Measurements from ENCODE around the gene KCNA5.
A peak's percentile ranks its signal among the peaks of the same experiment; 100 is the strongest.

Gene KCNA5

DNA sequence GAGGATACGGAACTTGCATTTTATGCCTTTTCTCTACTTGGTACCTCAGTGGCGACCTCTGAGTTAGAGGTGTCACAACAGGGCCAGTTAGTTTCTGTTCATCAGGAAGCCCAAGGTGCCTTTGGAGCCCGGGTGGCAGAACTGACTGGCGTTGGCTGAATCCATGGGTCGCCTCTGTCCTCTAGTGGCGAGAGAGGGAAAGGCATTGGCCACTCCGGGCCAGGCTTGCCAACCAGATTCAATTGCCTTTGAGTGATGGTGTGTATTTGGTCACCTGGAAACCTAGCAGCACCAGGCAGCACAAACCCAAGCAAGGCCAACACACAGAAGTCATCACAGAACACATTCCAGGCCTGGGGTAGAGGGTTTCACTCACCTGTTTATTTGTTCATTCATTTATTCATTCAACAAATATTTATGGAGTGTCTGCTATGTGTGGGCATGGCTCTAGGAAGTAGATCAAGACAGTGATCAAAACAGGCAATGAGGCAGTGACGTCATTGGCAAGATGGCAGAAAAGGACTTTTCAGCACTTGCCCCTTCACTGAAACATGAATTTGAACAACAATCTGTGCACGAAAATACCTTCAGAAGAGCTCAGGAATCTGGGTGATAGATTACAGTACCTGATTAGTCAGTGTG is 40.5 kb upstream of the KCNA5 start:
- peak; percentile 72 for DNase-seq (ENCODE audit: low spot score)
- in situ Hi-C loops (cut with MboI; ENCODE audit: low pct_unique_long_range_greater_than_20kb, low sequenced_read_pairs, unreplicated experiment) = no loop called here
- TF ChIP-seq, protein P1, sequence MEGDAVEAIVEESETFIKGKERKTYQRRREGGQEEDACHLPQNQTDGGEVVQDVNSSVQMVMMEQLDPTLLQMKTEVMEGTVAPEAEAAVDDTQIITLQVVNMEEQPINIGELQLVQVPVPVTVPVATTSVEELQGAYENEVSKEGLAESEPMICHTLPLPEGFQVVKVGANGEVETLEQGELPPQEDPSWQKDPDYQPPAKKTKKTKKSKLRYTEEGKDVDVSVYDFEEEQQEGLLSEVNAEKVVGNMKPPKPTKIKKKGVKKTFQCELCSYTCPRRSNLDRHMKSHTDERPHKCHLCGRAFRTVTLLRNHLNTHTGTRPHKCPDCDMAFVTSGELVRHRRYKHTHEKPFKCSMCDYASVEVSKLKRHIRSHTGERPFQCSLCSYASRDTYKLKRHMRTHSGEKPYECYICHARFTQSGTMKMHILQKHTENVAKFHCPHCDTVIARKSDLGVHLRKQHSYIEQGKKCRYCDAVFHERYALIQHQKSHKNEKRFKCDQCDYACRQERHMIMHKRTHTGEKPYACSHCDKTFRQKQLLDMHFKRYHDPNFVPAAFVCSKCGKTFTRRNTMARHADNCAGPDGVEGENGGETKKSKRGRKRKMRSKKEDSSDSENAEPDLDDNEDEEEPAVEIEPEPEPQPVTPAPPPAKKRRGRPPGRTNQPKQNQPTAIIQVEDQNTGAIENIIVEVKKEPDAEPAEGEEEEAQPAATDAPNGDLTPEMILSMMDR (IDR thresholded peaks at IDR 0.05; ENCODE audit: extremely low read depth, insufficient read depth, missing control alignments) = peak; percentile 98

DNA sequence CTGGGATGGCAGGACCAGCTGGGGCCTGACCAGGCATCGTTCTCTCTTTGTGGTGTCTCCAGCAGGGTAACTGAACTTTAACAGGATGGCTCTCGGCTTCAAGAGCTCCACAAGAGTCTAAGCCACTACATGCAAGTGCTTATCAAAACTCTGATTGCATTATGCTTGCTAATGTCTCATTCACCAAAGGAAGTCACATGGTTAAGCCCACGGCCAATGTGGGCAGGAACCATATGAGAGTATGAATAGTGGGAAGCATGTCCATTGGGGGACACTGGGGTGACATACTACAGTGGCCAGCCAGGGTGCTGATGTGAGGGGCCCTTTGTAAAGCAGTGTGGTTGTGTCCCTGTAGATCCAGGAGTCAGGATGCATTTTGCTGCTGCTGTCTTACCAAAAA is 35.0 kb upstream of the KCNA5 start:
- in situ Hi-C loops (cut with MboI; ENCODE audit: low pct_unique_long_range_greater_than_20kb, low sequenced_read_pairs, unreplicated experiment) = no loop called here
- TF ChIP-seq, protein P1 (IDR thresholded peaks at IDR 0.05; ENCODE audit: extremely low read depth, insufficient read depth, missing control alignments) = no peak
- no peak for DNase-seq (ENCODE audit: low spot score)

DNA sequence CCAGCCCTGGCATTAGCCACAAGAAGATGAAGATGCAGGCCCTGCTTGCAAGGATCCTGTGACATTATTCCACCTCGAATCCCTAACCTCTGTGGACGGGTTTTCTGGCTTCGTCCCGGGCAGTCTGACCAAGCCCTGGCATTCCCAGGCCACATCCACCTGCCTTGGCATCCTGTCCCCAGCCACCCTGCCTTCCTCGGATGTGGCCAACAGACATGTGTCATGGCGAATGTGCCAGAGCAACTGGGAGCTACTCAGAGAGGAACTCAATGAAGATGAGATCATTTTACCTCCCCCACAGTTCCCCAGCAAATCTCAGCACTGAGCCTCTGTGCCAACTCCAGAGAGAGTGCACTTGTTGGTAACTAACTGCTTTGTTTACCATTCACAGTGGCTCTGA is 33.5 kb upstream of the KCNA5 start:
- TF ChIP-seq, protein P1 (IDR thresholded peaks at IDR 0.05; ENCODE audit: extremely low read depth, insufficient read depth, missing control alignments) = no peak
- no peak for DNase-seq (ENCODE audit: low spot score)
- in situ Hi-C loops (cut with MboI; ENCODE audit: low pct_unique_long_range_greater_than_20kb, low sequenced_read_pairs, unreplicated experiment) = no loop called here

DNA sequence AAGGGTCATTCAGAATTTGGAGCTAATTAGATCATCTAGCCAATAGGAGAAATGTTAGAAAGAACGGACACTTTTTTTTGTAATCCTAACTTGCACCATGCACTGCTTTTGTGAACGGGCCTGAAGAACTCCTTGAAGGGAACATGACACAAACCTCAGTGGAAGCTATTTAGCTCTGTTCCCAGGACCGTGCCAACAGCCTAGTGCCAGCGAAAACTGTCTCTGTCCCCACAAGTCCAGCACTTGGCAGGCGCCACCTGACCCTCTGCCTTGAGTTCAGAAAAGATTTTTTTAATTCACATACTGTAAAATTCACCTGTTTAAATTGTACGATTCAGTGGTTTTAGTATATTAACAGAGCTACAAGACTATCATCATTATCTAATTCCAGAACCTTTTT is 31.3 kb upstream of the KCNA5 start:
- in situ Hi-C loops (cut with MboI; ENCODE audit: low pct_unique_long_range_greater_than_20kb, low sequenced_read_pairs, unreplicated experiment) = no loop called here
- TF ChIP-seq, protein P1 (IDR thresholded peaks at IDR 0.05; ENCODE audit: extremely low read depth, insufficient read depth, missing control alignments) = no peak
- no peak for DNase-seq (ENCODE audit: low spot score)

DNA sequence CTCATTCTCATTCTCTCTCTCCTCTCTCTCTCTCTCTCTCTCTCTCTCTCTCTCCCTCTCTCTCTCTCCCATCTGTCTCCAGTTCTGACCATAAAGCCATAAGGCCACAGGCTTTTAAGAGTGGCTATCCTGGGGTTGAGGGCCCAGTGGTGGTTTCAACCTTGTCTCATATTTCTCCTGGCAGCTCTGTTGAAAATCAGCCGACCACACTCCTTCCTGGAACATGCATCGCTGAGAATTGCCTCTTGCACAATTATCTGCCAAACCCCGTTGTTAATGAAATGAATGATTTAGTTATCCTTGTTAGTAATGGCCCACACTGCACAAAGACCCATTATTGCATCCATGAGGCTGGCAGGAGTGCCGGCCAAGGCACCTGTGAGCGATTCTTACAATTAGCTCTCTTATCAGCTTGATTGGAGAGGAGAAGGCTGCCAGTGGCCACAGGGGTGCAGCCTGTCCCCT is 30.4 kb upstream of the KCNA5 start:
- no peak for DNase-seq (ENCODE audit: low spot score)
- in situ Hi-C loops (cut with MboI; ENCODE audit: low pct_unique_long_range_greater_than_20kb, low sequenced_read_pairs, unreplicated experiment) = no loop called here

DNA sequence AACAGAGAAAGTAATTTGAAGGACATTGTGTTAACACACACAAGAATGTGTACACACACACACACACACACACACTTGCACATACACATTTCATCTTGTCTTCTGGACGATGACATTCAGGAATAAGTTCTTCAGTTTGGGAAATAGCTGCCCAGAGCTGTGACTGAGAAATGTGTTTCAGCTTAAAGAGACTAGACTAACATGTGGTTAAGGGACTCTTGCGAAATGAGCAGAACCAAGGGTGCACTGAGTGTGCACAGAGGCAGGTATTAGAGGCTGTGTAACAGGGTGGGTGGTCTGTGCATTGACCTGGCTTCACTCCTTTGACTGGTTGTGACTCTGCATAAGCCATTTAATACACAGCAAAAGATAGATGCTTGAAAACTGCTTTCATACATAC is 29.4 kb upstream of the KCNA5 start:
- DNase-seq (ENCODE audit: low spot score) = no peak
- TF ChIP-seq, protein P1 (IDR thresholded peaks at IDR 0.05; ENCODE audit: extremely low read depth, insufficient read depth, missing control alignments) = no peak
- in situ Hi-C loops (cut with MboI; ENCODE audit: low pct_unique_long_range_greater_than_20kb, low sequenced_read_pairs, unreplicated experiment) = no loop called here

More for the DNA sequence above, 30.4 kb upstream of the KCNA5 start:
- TF ChIP-seq, protein P1 (IDR thresholded peaks at IDR 0.05; ENCODE audit: extremely low read depth, insufficient read depth, missing control alignments) = no peak
